HL-60 (cell line): Measurements from ENCODE around the gene NF2.

Experiments
- CTCF ChIP-seq: IDR thresholded peaks from one replicate; pipeline ENCODE4 v1.5.1; 2011; ENCODE audit warnings: low read length, control low read depth, inconsistent platforms; ENCODE audit not compliant: insufficient read depth
- GABPA ChIP-seq: IDR thresholded peaks from 2 replicates; pipeline ENCODE4 v1.6.1; 2012; ENCODE audit warnings: low read depth
- POLR2AphosphoS5 ChIP-seq: IDR thresholded peaks from 2 replicates; pipeline ENCODE4 v1.6.1; 2012; ENCODE audit warnings: low read depth
- REST ChIP-seq: IDR thresholded peaks from 2 replicates; pipeline ENCODE4 v1.6.1; 2012; ENCODE audit warnings: low read depth; ENCODE audit not compliant: insufficient replicate concordance
- SPI1 ChIP-seq: IDR thresholded peaks from 2 replicates; pipeline ENCODE4 v1.6.1; 2012; ENCODE audit warnings: low read depth, mild to moderate bottlenecking, borderline replicate concordance

GRCh38 chr22:29727131-29727523 is 123.7 kb downstream of the NF2 start:
- TF ChIP-seq CTCF (no peak), POLR2AphosphoS5 (no peak), GABPA (no peak), REST (no peak), SPI1 (no peak)
